CD14-positive monocyte (primary cell): ENCODE measurements around the gene NEK6. TPM values are rescaled to one million over a fixed set of nuclear protein-coding genes. Genes with fewer than 3 reads are reported as not detected.

Experiments used
- DNase-seq, 3 donors: peaks; one replicate each; pipeline ENCODE4 v3.0.0-alpha.2; 2011 to 2022
- H2AFZ ChIP-seq: 2 replicates; pipeline ENCODE4 v1.6.0; 2012; ENCODE audit warnings: mild to moderate bottlenecking, low read depth, low read length, inconsistent platforms; ENCODE audit not compliant: insufficient read depth, poor library complexity, severe bottlenecking
- H3K27ac ChIP-seq, 2 donors: 1 replicate in 1 of 2; 2 replicates in 1 of 2; pipeline ENCODE4 v1.5.1; 2012 to 2013; ENCODE audit warnings: low read length in 2 of 2, control low read depth in 1 of 2, inconsistent platforms in 1 of 2, low read depth in 1 of 2, mild to moderate bottlenecking in 1 of 2
- H3K27me3 ChIP-seq, 2 donors: one replicate each; pipeline versions ENCODE4 v1.6.0 to v1.6.1; 2011 to 2013; ENCODE audit warnings: low read length in 2 of 2; ENCODE audit not compliant: control insufficient read depth in 2 of 2, insufficient read depth in 2 of 2
- H3K36me3 ChIP-seq, 2 donors: replicated peaks in 1 of 2; 1 replicate in 1 of 2; 2 replicates in 1 of 2; pipeline versions ENCODE4 v1.5.1 to v1.6.1; 2012 to 2013; ENCODE audit warnings: low read length in 2 of 2, control low read depth in 1 of 2, inconsistent platforms in 1 of 2, mild to moderate bottlenecking in 1 of 2; ENCODE audit not compliant: insufficient read depth in 2 of 2, control insufficient read depth in 1 of 2
- H3K4me1 ChIP-seq, 2 donors: 1 replicate in 1 of 2; 2 replicates in 1 of 2; pipeline versions ENCODE4 v1.5.1 to v1.6.1; 2012 to 2013; ENCODE audit warnings: low read length in 2 of 2, control low read depth in 1 of 2, inconsistent platforms in 1 of 2, mild to moderate bottlenecking in 1 of 2, moderate library complexity in 1 of 2; ENCODE audit not compliant: insufficient read depth in 2 of 2, control insufficient read depth in 1 of 2
- H3K4me2 ChIP-seq: replicated peaks from 2 replicates; pipeline ENCODE3; 2012; ENCODE audit warnings: low read length, moderate library complexity, mild to moderate bottlenecking; ENCODE audit not compliant: poor library complexity, severe bottlenecking; ENCODE audit errors: extremely low read depth
- H3K4me3 ChIP-seq, 3 experiments: fragments of 200-600 bp in 1 of 3; sonication (generic) in 1 of 3; replicated peaks in 1 of 3; 1 replicate in 2 of 3; 2 replicates in 1 of 3; pipeline ENCODE4 v1.5.1; 2011 to 2013; ENCODE audit warnings: low read length in 3 of 3, mild to moderate bottlenecking in 3 of 3, control low read depth in 2 of 3, low read depth in 2 of 3, inconsistent platforms in 1 of 3, moderate library complexity in 1 of 3
- H3K79me2 ChIP-seq: 2 replicates; pipeline ENCODE4 v1.6.0; 2012; ENCODE audit warnings: mild to moderate bottlenecking, control low read depth, inconsistent platforms, low read length, moderate library complexity; ENCODE audit not compliant: insufficient read depth
- H3K9ac ChIP-seq: 2 replicates; pipeline ENCODE4 v1.6.0; 2017; ENCODE audit warnings: low read length, mild to moderate bottlenecking; ENCODE audit not compliant: insufficient read depth, poor library complexity, severe bottlenecking
- H3K9me3 ChIP-seq, 2 donors: replicated peaks in 1 of 2; 1 replicate in 1 of 2; 2 replicates in 1 of 2; pipeline versions ENCODE4 v1.5.1 to v1.6.1; 2012 to 2013; ENCODE audit warnings: low read length in 2 of 2, control low read depth in 1 of 2; ENCODE audit not compliant: control insufficient read depth in 1 of 2, insufficient read depth in 1 of 2
- H4K20me1 ChIP-seq: 2 replicates; pipeline ENCODE4 v1.6.0; 2012; ENCODE audit warnings: mild to moderate bottlenecking, low read length, control low read depth, moderate library complexity; ENCODE audit not compliant: insufficient read depth
- H3K27ac Mint-ChIP-seq, 7 donors: one replicate each; pipeline ENCODE4 v1.8.0; 2020; ENCODE audit warnings: mild to moderate bottlenecking in 7 of 7, mixed read lengths in 7 of 7, moderate library complexity in 6 of 7, inconsistent platforms in 2 of 7
- H3K27me3 Mint-ChIP-seq, 3 donors: one replicate each; pipeline ENCODE4 v1.8.0; 2021 to 2022; ENCODE audit warnings: low read depth in 3 of 3, mild to moderate bottlenecking in 3 of 3, mixed read lengths in 3 of 3, moderate library complexity in 3 of 3, inconsistent platforms in 1 of 3
- H3K36me3 Mint-ChIP-seq, 2 donors: one replicate each; pipeline ENCODE4 v1.8.0; 2020; ENCODE audit warnings: mixed read lengths in 2 of 2, inconsistent platforms in 1 of 2, mild to moderate bottlenecking in 1 of 2
- H3K4me1 Mint-ChIP-seq: one replicate; pipeline ENCODE4 v1.8.0; 2020; ENCODE audit warnings: mild to moderate bottlenecking, mixed read lengths
- H3K4me3 Mint-ChIP-seq, 2 donors: one replicate each; pipeline ENCODE4 v1.8.0; 2020; ENCODE audit warnings: mild to moderate bottlenecking in 2 of 2, mixed read lengths in 2 of 2, moderate library complexity in 1 of 2
- H3K9me3 Mint-ChIP-seq, 7 donors: one replicate each; pipeline ENCODE4 v1.8.0; 2020 to 2022; ENCODE audit warnings: mixed read lengths in 7 of 7, mild to moderate bottlenecking in 6 of 7, moderate library complexity in 6 of 7, inconsistent platforms in 2 of 7
- WGBS: methylation state at CpG from one replicate; pipeline ENCODE4 v1.1.5; 2013; ENCODE audit warnings: missing lambda C conversion rate; ENCODE audit not compliant: insufficient coverage; 5-methylcytosine and 5-hydroxymethylcytosine counted together
- intact Hi-C, 2 donors: fragments of 100-400 bp; cut with micrococcal nuclease; formaldehyde crosslinking; loops; one replicate each; pipeline versions ENCODE4 v1.15.0 to v1.15.1; 2023
- polyA plus RNA-seq, 3 donors: library from polyadenylated mRNA; depleted of rRNA in 1 of 3; unstranded in 2 of 3; stranded (reverse) in 1 of 3; fragments of 300-500 nt in 2 of 3; fragments of >200 nt in 1 of 3; fragmentation: Illumina TruSeq in 2 of 3; gene quantifications; 1 replicate in 2 of 3; 2 replicates in 1 of 3; pipeline ENCODE4 v1.2.3, GENCODE V29; 2012 to 2021
- TF ChIP-seq, protein P1 (sequence below): fragments of 200-600 bp; IDR thresholded peaks from one replicate; pipeline ENCODE4 v1.8.0; 2022; ENCODE audit warnings: antibody characterized with exemption, mild to moderate bottlenecking

NEK6 gene
- polyA plus RNA-seq, 3 donors, result 26.1 to 46.0 (median 35.8) TPM

DNA sequence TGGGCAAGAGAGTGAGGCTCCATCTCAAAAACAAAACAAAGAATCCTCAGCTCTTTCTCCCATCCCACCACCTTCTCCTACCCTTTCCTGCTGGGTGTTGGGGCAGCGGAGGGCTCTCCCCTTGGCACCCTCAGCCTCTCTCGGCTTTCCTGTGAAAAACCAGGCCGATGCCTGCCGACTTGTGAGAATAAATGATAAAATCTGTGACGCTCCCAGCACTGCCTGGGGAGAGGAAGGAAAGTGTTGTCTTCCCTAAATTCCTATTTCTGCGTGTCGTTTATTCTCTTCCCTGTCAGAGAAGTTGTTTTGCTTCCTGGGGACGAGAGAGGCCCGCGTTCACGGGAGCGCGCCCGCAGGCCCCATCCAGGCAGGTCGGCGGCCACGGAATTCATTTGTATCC is 19.7 kb downstream of the NEK6 start:
- Histone ChIP-seq H3K79me2 (peaks cover 100% of the 10 kb centered on the region), H3K9ac (no peak overlapping the region), H3K9me3 (no peaks in the 10 kb centered on the region), H3K4me3 (no peak overlapping the region), H3K27ac (peak overlapping the region; percentile 19 to 49), H3K27me3 (no peaks in the 10 kb centered on the region), H4K20me1 (peaks cover 100% of the 10 kb centered on the region), H2AFZ (no peak overlapping the region), H3K4me2 (no peak overlapping the region), H3K4me1 (peaks cover 63 to 71% of the 10 kb centered on the region in 2 donors), H3K36me3 (peaks cover 0 to 18% of the 10 kb centered on the region in 2 donors)
- H3K9me3 Mint-ChIP-seq, result no peaks in the 10 kb centered on the region
- peaks cover 86% of the 10 kb centered on the region for H3K4me1 Mint-ChIP-seq
- intact Hi-C loops, result no loop called here
- H3K27ac Mint-ChIP-seq, result peak overlapping the region in 6 of 7 donors; percentile 72 to 80 (median 76)
- H3K4me3 Mint-ChIP-seq, result no peak overlapping the region
- TF ChIP-seq, protein P1, sequence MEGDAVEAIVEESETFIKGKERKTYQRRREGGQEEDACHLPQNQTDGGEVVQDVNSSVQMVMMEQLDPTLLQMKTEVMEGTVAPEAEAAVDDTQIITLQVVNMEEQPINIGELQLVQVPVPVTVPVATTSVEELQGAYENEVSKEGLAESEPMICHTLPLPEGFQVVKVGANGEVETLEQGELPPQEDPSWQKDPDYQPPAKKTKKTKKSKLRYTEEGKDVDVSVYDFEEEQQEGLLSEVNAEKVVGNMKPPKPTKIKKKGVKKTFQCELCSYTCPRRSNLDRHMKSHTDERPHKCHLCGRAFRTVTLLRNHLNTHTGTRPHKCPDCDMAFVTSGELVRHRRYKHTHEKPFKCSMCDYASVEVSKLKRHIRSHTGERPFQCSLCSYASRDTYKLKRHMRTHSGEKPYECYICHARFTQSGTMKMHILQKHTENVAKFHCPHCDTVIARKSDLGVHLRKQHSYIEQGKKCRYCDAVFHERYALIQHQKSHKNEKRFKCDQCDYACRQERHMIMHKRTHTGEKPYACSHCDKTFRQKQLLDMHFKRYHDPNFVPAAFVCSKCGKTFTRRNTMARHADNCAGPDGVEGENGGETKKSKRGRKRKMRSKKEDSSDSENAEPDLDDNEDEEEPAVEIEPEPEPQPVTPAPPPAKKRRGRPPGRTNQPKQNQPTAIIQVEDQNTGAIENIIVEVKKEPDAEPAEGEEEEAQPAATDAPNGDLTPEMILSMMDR, result no peak
- H3K36me3 Mint-ChIP-seq, result peaks cover 24 to 52% of the 10 kb centered on the region in 2 donors
- 84% methylated on average over 10 of the region's 17 CpGs for WGBS
- no peak for DNase-seq
- peaks cover 0 to 3% (median 1%) of the 10 kb centered on the region in 3 donors for H3K27me3 Mint-ChIP-seq

DNA sequence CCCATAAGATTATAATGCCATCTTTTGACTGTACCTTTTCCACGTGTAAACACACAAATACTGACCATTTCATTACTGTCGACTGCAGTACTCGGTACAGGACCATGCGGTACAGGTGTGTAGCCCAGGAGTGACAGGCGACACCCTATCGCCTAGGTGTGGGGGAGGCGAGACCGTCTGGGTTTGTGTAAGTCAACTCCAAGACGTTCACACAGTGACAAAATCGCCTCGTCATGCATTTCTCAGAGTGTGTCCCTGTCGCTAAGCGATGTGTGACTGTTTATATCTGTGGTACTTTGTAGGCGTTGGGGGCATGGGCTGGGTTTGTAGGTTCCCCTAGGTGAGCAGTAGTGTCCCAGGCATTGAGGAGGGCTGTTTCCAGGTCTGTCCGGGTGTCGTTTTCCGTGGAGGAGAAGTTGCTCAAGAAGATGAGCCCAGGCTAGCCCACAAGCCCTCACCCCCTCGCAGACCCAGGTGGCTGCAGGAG is 20.3 kb downstream of the NEK6 start:
- H3K9me3 ChIP-seq, result no peaks in the 10 kb centered on the region
- H3K27ac ChIP-seq, result peak overlapping the region; percentile 19 to 49
- intact Hi-C loops, result no loop called here
- Mint-ChIP-seq H3K27ac (peak overlapping the region in 6 of 7 donors; percentile 73 to 87 (median 78)), H3K27me3 (peaks cover 0 to 3% (median 1%) of the 10 kb centered on the region in 3 donors), H3K9me3 (no peaks in the 10 kb centered on the region), H3K4me3 (no peak overlapping the region), H3K36me3 (peaks cover 17 to 45% of the 10 kb centered on the region in 2 donors), H3K4me1 (peaks cover 86% of the 10 kb centered on the region)
- peaks cover 100% of the 10 kb centered on the region for H4K20me1 ChIP-seq
- TF ChIP-seq, protein P1, result no peak
- H3K36me3 ChIP-seq, result peaks cover 0 to 18% of the 10 kb centered on the region in 2 donors
- H3K4me2 ChIP-seq, result no peak overlapping the region
- H3K4me1 ChIP-seq, result peaks cover 63 to 71% of the 10 kb centered on the region in 2 donors
- H3K9ac ChIP-seq, result no peak overlapping the region
- peak in 2 of 3 donors; percentile 67 to 79 for DNase-seq
- H3K27me3 ChIP-seq, result no peaks in the 10 kb centered on the region
- no peak overlapping the region for H2AFZ ChIP-seq
- 51% methylated on average over 13 of the region's 18 CpGs for WGBS
- peaks cover 100% of the 10 kb centered on the region for H3K79me2 ChIP-seq
- H3K4me3 ChIP-seq, result no peak overlapping the region
